ENCODE results near the gene ARVCF.

The ARVCF gene

GRCh38 chr22:19971276-19972124, 45.1 kb downstream of the ARVCF start:
- peak; percentile 43 for DNase-seq

DNA sequence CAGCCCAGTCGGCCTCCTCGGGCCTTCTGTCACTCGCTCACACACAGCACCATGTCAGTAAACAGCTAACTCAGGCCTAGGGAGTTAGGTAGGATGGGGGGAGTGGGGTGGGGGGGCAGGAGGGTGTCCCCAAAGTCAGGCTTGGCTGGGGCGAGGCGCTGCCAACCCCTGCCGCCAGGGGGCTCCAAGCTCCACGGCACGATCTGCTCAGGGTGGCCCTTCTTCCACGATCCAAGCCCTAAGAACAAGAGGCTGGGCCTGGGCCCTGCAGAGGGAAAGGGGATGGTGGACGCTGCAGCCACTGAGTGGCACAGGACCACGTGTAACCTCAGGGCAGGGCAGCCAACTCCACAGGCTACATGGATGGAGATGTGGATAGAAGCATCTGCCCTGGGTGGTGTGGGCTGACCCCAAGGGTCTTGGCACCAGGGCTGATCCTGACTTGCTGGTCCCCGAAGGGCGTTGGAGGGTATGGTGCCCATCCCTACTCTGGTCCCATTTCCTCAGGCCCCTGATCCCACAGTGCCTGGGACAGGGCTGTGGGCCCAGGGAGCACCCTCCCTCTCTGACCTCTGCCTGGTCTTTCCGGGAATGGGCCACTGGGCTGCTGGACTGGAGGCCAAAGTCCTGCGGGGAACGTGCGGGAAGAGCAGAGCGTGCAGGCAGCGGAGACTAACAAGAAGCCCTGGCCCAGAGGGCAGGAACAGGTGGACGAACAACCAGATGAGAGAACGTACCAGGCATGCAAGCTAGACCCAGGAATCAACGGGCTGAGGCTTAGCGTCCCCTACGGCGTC, 45.9 kb downstream of the ARVCF start:
- peak; percentile 82 for DNase-seq

- no peak for DNase-seq
Observed at GRCh38 chr22:19970031-19970478, 46.6 kb downstream of the ARVCF start.

DNA sequence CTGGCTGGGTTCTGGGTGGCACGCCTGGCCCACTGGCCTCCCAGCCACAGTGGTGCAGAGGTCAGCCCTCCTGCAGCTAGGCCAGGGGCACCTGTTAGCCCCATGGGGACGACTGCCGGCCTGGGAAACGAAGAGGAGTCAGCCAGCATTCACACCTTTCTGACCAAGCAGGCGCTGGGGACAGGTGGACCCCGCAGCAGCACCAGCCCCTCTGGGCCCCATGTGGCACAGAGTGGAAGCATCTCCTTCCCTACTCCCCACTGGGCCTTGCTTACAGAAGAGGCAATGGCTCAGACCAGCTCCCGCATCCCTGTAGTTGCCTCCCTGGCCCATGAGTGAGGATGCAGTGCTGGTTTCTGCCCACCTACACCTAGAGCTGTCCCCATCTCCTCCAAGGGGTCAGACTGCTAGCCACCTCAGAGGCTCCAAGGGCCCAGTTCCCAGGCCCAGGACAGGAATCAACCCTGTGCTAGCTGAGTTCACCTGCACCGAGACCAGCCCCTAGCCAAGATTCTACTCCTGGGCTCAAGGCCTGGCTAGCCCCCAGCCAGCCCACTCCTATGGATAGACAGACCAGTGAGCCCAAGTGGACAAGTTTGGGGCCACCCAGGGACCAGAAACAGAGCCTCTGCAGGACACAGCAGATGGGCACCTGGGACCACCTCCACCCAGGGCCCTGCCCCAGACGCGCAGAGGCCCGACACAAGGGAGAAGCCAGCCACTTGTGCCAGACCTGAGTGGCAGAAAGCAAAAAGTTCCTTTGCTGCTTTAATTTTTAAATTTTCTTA, 47.3 kb downstream of the ARVCF start:
- DNase-seq = no peak

GRCh38 chr22:19968450-19968891, 48.2 kb downstream of the ARVCF start:
- DNase-seq = no peak

DNA sequence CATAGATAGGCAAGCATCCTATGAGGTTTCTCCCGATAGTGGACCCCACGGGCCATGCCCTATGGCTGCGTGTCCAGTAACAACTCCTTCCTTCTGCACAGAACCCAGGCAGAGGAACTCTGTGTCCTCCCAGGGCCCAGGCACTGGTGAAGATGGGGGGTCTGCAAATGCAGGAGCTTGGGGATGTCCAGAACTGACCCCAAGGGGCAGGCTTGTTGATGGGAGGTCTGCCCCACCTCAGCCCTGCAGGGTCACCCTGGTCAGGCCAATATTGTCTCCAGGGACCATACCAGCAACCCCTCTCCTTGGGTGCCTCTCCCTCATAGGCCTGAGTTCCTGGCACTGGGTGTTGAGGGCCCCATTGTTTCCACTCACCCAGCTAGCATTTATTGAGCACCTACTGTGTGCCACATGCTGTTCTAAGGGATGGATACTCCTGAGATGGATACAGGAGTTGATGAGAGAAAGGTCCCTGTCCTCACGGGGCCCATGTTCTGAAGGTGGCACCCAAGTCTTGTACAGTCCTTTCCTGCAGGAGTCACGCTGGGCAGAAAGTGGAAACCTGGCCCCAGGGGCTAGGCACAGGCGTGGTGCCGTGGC, 48.7 kb downstream of the ARVCF start:
- no peak for DNase-seq

GRCh38 chr22:19966908-19967750, 49.5 kb downstream of the ARVCF start:
- no peak for DNase-seq

DNA sequence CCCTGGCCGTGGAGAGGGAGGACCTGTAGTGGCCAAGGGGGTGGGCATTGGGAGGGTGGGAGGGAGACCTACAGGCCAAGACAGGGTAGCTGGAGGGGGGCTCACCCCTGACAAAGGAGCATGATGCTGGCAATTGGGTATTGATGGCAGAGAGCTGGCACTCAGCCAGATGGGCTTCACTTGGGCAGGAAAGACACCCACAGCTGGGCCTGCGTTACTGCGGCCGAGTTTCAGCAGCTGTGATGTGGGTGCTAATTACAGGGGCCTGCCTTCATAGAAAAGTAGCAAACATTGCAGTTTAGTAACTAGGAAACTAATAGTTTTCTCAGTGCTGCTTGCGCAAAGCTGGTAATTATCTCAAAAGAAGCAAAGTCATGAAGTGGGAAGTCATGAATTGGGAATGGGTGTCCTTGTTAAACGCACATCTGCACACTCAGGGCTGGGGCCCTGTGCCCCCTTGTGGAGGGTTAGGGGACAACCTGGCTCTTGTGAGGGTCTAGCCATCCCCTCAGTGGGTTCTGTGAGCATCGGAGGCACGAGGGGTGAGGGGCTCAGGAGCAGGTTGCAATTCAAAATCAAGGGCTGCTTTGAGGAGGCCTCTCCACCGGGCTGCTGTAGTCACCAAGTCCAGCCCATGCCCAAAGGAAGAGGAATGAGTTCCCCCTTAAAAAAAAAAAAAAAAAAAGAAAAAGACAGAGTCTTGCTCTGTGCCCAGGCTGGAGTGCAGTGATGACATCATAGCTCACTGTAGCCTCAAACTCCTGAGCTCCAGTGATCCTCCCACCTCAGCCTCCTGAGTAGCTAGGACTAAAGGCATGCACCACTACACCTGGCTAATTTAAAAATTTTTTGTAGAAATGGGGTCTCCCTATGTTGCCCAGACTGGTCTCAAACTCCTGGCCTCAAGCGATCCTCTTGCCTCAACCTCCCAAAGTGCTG, 50.6 kb downstream of the ARVCF start:
- no peak for DNase-seq

DNA sequence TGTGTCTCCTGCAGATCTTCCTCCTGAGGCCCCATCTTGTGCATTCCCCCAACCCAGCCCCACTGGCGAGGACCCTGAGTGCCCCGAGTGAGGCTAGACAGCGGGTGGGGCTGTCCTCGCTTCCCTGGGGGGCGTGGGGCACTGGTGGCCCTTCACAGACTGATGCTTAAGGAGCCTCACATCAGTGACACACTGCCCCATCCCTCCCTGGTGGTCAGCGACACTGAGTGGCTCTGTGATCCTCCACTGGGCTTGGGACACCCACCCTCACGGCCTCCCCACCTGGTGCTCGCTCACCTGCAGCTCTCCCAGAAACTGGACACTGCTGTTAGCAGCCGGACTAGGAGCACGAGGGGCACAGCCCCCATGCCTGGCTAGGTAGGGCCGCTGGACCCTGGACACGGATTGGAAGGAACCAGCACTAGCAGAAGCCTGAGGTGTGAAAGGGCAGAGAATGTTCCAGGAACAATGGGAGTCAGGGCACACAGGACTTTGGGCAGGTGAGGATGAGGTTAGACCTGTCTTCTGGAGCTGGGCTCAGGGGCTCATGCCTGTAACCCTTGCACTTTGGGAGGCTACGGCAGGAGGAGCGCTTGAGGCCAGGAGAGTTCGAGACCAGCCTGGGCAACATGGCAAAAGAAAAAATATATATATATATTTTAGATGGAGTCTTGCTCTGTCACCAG, 51.8 kb downstream of the ARVCF start:
- no peak for DNase-seq

GRCh38 chr22:19963863-19964642, 52.6 kb downstream of the ARVCF start:
- DNase-seq = no peak

DNA sequence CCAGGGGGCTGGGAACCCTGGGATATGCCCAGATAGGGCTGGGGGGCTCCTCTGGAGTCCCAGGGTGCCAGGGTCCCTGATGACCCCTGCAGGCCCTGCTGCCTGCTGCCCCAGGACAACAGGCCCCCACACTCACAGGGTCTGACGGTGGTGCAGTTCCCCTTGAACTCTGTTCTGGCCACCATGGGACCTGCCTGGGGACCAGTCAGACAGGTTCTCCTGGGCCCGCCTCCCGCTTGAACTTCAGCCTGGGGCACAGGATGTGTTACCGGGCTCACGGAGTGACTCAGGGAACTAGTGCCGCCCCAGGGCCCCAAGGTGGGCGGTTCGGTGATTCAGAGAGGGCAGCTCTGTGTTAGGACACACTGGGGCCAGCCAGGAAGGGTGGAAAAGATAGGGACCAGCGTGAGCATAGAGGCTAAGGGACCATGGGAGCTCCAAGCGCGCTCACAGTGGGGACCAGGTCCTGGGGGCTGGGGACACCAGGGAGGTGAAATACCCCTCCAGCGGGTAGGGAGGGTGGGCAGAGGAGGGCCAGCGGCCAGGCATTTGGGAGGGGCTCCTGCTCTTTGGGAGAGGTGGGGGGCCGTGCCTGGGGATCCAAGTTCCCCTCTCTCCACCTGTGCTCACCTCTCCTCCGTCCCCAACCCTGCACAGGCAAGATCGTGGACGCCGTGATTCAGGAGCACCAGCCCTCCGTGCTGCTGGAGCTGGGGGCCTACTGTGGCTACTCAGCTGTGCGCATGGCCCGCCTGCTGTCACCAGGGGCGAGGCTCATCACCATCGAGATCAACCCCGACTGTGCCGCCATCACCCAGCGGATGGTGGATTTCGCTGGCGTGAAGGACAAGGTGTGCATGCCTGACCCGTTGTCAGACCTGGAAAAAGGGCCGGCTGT, 53.5 kb downstream of the ARVCF start:
- no peak for DNase-seq

DNA sequence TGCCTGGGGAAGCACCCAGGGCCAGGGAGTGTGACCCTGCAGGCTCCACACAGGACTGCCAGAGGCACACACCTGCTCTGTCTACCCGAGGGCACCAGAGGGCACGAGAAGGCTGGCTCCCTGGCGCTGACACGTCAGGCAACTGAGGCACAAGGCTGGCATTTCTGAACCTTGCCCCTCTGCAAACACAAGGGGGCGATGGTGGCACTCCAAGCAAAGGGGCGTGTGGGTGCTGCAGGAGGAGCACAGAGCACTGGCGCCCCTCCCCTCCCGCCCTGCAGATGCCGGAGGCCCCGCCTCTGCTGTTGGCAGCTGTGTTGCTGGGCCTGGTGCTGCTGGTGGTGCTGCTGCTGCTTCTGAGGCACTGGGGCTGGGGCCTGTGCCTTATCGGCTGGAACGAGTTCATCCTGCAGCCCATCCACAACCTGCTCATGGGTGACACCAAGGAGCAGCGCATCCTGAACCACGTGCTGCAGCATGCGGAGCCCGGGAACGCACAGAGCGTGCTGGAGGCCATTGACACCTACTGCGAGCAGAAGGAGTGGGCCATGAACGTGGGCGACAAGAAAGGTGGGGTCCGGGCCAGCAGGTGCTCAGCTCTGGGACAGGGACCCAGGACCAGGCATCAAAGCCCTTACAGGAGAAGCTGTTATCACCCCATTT, 54.2 kb downstream of the ARVCF start:
- peak; percentile 59 for DNase-seq

DNA sequence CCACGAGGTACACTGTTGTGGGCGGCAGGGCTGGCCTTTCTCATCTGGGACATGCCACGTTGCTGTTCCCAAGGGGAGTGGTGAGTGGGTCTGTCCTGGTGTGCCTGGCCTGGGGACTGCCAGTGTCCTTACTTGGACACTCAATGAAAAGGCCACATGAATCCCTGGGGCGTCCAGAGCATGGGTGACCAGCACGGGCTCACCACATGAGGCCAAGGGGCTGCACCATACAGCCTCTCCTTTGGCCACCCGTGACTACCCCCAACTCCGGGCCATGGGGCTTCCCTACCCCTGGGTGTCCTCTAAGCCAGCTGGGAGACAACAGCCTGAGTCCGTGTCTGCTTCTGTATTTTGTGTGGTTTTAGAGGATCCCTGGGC, 54.8 kb downstream of the ARVCF start:
- no peak for DNase-seq

GRCh38 chr22:19961201-19961580, 55.4 kb downstream of the ARVCF start:
- no peak for DNase-seq

GRCh38 chr22:19960491-19961200, 56.0 kb downstream of the ARVCF start:
- no peak for DNase-seq

GRCh38 chr22:19959587-19960490, 56.8 kb downstream of the ARVCF start:
- DNase-seq = no peak
